Keratinocyte (primary cell): ENCODE data around the gene ATF5. TPM values are rescaled to one million over a fixed set of nuclear protein-coding genes. Genes with fewer than 3 reads are reported as not detected.

Experiments
- DNase-seq: peaks from one replicate; pipeline ENCODE4 v3.0.0-alpha.2; 2011; ENCODE audit warnings: low read depth, missing footprints, low spot score
- FAIRE-seq: peaks from 2 replicates; lab custom pipeline; 2011; peaks lifted over from hg19 to GRCh38; lab: Jason Lieb, UNC
- H2AFZ ChIP-seq: 2 replicates; pipeline ENCODE4 v1.6.0; 2012; ENCODE audit warnings: low read length, control low read depth, inconsistent platforms; ENCODE audit not compliant: control insufficient read depth
- H3K27ac ChIP-seq: 2 replicates; pipeline ENCODE4 v1.5.1; 2011; ENCODE audit warnings: low read length; ENCODE audit not compliant: control insufficient read depth, insufficient read depth
- H3K27me3 ChIP-seq: 3 replicates; pipeline ENCODE4 v1.6.0; 2011; ENCODE audit warnings: low read length; ENCODE audit not compliant: control insufficient read depth, insufficient read depth; ENCODE audit errors: extremely low read depth
- H3K36me3 ChIP-seq, 2 experiments: 2 replicates in 1 of 2; 3 replicates in 1 of 2; pipeline ENCODE4 v1.5.1; 2011; ENCODE audit warnings: low read length in 2 of 2, mild to moderate bottlenecking in 1 of 2; ENCODE audit not compliant: control insufficient read depth in 2 of 2, insufficient read depth in 2 of 2; ENCODE audit errors: extremely low read depth in 1 of 2
- H3K4me1 ChIP-seq: 3 replicates; pipeline ENCODE4 v1.5.1; 2011; ENCODE audit warnings: low read length; ENCODE audit not compliant: control insufficient read depth, insufficient read depth; ENCODE audit errors: extremely low read depth
- H3K4me2 ChIP-seq: 3 replicates; pipeline ENCODE4 v1.6.0; 2011; ENCODE audit warnings: low read depth, low read length; ENCODE audit not compliant: control insufficient read depth, insufficient read depth; ENCODE audit errors: extremely low read depth
- H3K4me3 ChIP-seq, 3 experiments: fragments of 200-600 bp in 1 of 3; sonication (generic) in 1 of 3; 2 replicates in 2 of 3; 3 replicates in 1 of 3; pipeline ENCODE4 v1.5.1; 2011 to 2016; ENCODE audit warnings: low read length in 3 of 3, mild to moderate bottlenecking in 3 of 3, control low read depth in 2 of 3, inconsistent platforms in 1 of 3, low read depth in 1 of 3, mixed read lengths in 1 of 3, mixed run types in 1 of 3, moderate library complexity in 1 of 3; ENCODE audit not compliant: control insufficient read depth in 2 of 3, insufficient read depth in 2 of 3; ENCODE audit errors: extremely low read depth in 1 of 3
- H3K79me2 ChIP-seq: 2 replicates; pipeline ENCODE4 v1.6.0; 2012; ENCODE audit warnings: low read length; ENCODE audit not compliant: control insufficient read depth, insufficient read depth
- H3K9ac ChIP-seq: 3 replicates; pipeline ENCODE4 v1.6.0; 2011; ENCODE audit warnings: low read length; ENCODE audit not compliant: control insufficient read depth, insufficient read depth; ENCODE audit errors: extremely low read depth
- H3K9me1 ChIP-seq: 3 replicates; pipeline ENCODE4 v1.6.0; 2011; ENCODE audit warnings: low read length; ENCODE audit not compliant: control insufficient read depth, insufficient read depth; ENCODE audit errors: extremely low read depth
- H3K9me3 ChIP-seq: 2 replicates; pipeline ENCODE4 v1.5.1; 2012; ENCODE audit warnings: low read depth, low read length; ENCODE audit not compliant: control insufficient read depth
- H4K20me1 ChIP-seq: 3 replicates; pipeline ENCODE4 v1.6.0; 2011; ENCODE audit warnings: low read length; ENCODE audit not compliant: control insufficient read depth, insufficient read depth; ENCODE audit errors: extremely low read depth
- CTCF ChIP-seq, 3 experiments: IDR thresholded peaks in 1 of 3; conservative IDR thresholded peaks in 1 of 3; optimal IDR thresholded peaks in 1 of 3; 2 replicates in 2 of 3; 3 replicates in 1 of 3; pipeline versions ENCODE3 to v1.5.1; 2011; ENCODE audit warnings: low read length in 3 of 3, mild to moderate bottlenecking in 3 of 3, moderate library complexity in 2 of 3, control low read depth in 1 of 3, inconsistent platforms in 1 of 3; ENCODE audit not compliant: insufficient read depth in 2 of 3; ENCODE audit errors: extremely low read depth in 1 of 3
- EZH2 ChIP-seq: IDR thresholded peaks from one replicate; pipeline ENCODE4 v1.6.1; 2012; ENCODE audit warnings: inconsistent platforms, mild to moderate bottlenecking, low read length, moderate library complexity
- dilution Hi-C: fragments of 300-500 bp; cut with MboI; formaldehyde crosslinking; loops from one replicate; pipeline ENCODE4 v1.7.0; 2020; ENCODE audit warnings: low sequenced_read_pairs; ENCODE audit not compliant: extremely low pct_ligation_motif_present
- polyA plus RNA-seq, 5 experiments: library from polyadenylated mRNA; depleted of rRNA in 3 of 5; stranded (reverse) in 3 of 5; stranded (forward) in 1 of 5; unstranded in 1 of 5; fragments of >200 nt; gene quantifications; 1 replicate in 1 of 5; 2 replicates in 3 of 5; 3 replicates in 1 of 5; pipeline versions ENCODE4 v1.2.1 to v1.2.3, GENCODE V29; 2011 to 2012; ENCODE audit warnings: missing spikeins in 2 of 5, low read depth in 1 of 5, low replicate concordance in 1 of 5

ATF5 gene
- polyA plus RNA-seq, 1 donor (not counting 4 experiments of a cell fraction or from before 2014, with no cell fraction given): 6.0 TPM

GRCh38 chr19:49906879-49907564, 22.0 kb upstream of the ATF5 start:
- Histone ChIP-seq H3K9ac (no peak overlapping the region), H2AFZ (no peak overlapping the region), H3K36me3 (peaks cover 12 to 23% of the 10 kb centered on the region in 2 experiments), H3K79me2 (no peaks in the 10 kb centered on the region), H3K4me2 (no peak overlapping the region), H3K27me3 (no peaks in the 10 kb centered on the region), H4K20me1 (peaks cover 6% of the 10 kb centered on the region), H3K4me3 (no peak overlapping the region), H3K9me1 (no peaks in the 10 kb centered on the region), H3K9me3 (no peaks in the 10 kb centered on the region), H3K4me1 (no peaks in the 10 kb centered on the region), H3K27ac (no peak overlapping the region)
- dilution Hi-C loops: no loop called here
- no peak for FAIRE-seq
- TF ChIP-seq CTCF (optimal IDR thresholded peaks at IDR 0.05 in 1 of 3, IDR thresholded peaks at IDR 0.05 in 1 of 3, conservative IDR thresholded peaks at IDR 0.05 in 1 of 3; ENCODE audit: extremely low read depth in 1 of 3, insufficient read depth in 2 of 3, low read length in 3 of 3): no peak
- no peak for TF ChIP-seq EZH2
- DNase-seq: no peak

- TF ChIP-seq CTCF (optimal IDR thresholded peaks at IDR 0.05 in 1 of 3, IDR thresholded peaks at IDR 0.05 in 1 of 3, conservative IDR thresholded peaks at IDR 0.05 in 1 of 3; ENCODE audit: extremely low read depth in 1 of 3, insufficient read depth in 2 of 3, low read length in 3 of 3): no peak
- TF ChIP-seq EZH2: no peak
- H3K4me2 ChIP-seq: no peak overlapping the region
These were observed 21.1 kb upstream of the ATF5 start for GRCh38 chr19:49907745-49908446.

More at GRCh38 chr19:49907745-49908446, 21.1 kb upstream of the ATF5 start:
- Histone ChIP-seq H3K79me2 (peaks cover 2% of the 10 kb centered on the region), H3K9ac (no peak overlapping the region), H3K9me3 (no peaks in the 10 kb centered on the region), H3K27me3 (no peaks in the 10 kb centered on the region), H3K27ac (no peak overlapping the region), H2AFZ (no peak overlapping the region), H3K9me1 (no peaks in the 10 kb centered on the region), H3K4me3 (no peak overlapping the region), H4K20me1 (peaks cover 6% of the 10 kb centered on the region), H3K36me3 (peaks cover 13 to 28% of the 10 kb centered on the region in 2 experiments), H3K4me1 (no peaks in the 10 kb centered on the region)
- DNase-seq (no peak), FAIRE-seq (no peak)
- dilution Hi-C loops: no loop called here
